Activated B cell treated with CpG ODN at 0.5 μM for 24 hours (primary cell): ENCODE measurements around the gene TRMT1L. TPM values are rescaled to one million over a fixed set of nuclear protein-coding genes. Genes with fewer than 3 reads are reported as not detected.

Source experiments
- ATAC-seq: fragments of 200-7000 bp; cut with Tn5 transposase; one replicate; pipeline ENCODE4 v1.10.0; 2021; ENCODE audit warnings: low read depth, mild to moderate bottlenecking, moderate library complexity
- CTCF ChIA-PET: fragments of 350-600 bp; sonication (Branson Sonifier 250); formaldehyde crosslinking; loops from one replicate; lab custom pipeline; 2021; ENCODE audit warnings: antibody characterized with exemption; lab: Charles Lee
- POLR2A ChIA-PET: fragments of 350-600 bp; sonication (Branson Sonifier 250); formaldehyde crosslinking; loops from one replicate; lab custom pipeline; 2021; ENCODE audit warnings: antibody characterized with exemption; lab: Charles Lee
- DNase-seq: peaks from one replicate; pipeline ENCODE4 v3.0.0; 2022
- H3K27ac Mint-ChIP-seq: one replicate; pipeline ENCODE4 v1.8.0; 2020; ENCODE audit warnings: mixed read lengths
- H3K27me3 Mint-ChIP-seq: one replicate; pipeline ENCODE4 v1.8.0; 2021; ENCODE audit warnings: mixed read lengths
- H3K36me3 Mint-ChIP-seq: one replicate; pipeline ENCODE4 v1.8.0; 2021; ENCODE audit warnings: low read depth, mixed read lengths
- H3K4me1 Mint-ChIP-seq: one replicate; pipeline ENCODE4 v1.8.0; 2021; ENCODE audit warnings: mixed read lengths
- H3K4me3 Mint-ChIP-seq: one replicate; pipeline ENCODE4 v1.8.0; 2020; ENCODE audit warnings: mild to moderate bottlenecking, mixed read lengths
- H3K9me3 Mint-ChIP-seq: one replicate; pipeline ENCODE4 v1.8.0; 2020; ENCODE audit warnings: mixed read lengths
- intact Hi-C: fragments of 100-400 bp; cut with micrococcal nuclease; formaldehyde crosslinking; loops from one replicate; pipeline ENCODE4 v1.15.1; 2024
- total RNA-seq: library from RNA; stranded (reverse); gene quantifications from 2 replicates; pipeline ENCODE4 v1.2.3, GENCODE V29; 2022
- TF ChIP-seq, protein P1 (sequence below): fragments of 200-600 bp; IDR thresholded peaks from one replicate; pipeline ENCODE4 v1.8.0; 2022; ENCODE audit warnings: antibody characterized with exemption, mild to moderate bottlenecking

Gene TRMT1L
- total RNA-seq, 1 donor from 2014 or later: 20.0 TPM

DNA sequence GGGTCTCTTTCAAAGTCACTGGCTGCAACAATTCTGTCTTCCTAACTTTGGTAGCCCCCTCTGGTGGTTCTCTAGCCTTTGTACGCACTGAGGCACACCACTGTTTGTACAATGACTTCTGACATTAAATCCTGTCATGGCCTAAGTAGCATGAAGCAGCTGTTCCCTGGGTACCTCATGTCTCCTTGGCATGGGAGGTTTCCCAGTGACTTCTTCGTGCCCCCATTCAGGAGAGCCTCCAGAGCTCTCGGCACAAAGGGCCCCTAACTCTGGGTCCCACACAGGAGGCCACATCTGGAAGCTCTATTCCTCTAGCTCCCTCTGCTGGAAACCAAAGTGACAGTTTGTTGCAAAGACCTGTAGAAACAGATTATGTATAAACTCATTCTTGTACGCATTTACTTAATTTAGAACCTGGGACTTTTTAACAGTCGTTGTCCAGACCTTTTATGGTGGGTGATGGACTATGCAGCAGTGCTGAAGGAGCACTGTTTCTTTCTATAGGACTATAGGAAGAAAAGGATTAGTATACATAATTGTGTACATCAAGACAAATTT is 13.6 kb upstream of the TRMT1L start:
- Mint-ChIP-seq H3K4me3 (peak overlapping the region; percentile 19), H3K9me3 (no peaks in the 10 kb centered on the region)
- intact Hi-C loops: loop anchor here (1.0 kb wide), 5 partner anchors 13 to 525 kb away; partner anchors contain the start of genes RNF2 and SWT1

DNA sequence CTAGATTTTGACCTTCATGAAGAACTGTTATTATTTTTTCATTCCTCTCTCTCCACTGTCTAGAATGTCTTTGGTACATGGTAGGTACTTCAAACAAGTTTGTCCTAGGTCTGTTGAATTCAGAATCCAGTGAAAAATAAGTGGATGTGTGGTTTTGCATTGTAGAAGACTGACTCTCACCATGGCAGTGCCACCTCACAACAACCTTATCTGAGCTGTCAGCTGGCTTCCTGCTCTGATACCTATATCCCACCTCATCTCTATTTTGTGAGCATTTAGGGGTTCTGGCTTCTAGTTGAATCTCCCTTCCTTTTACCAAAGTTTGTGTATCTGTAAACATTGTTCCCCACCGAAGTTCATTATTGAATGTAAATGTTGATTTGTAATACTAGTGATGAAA is 9.4 kb upstream of the TRMT1L start:
- H3K4me3 Mint-ChIP-seq: no peak overlapping the region
- no peaks in the 10 kb centered on the region for H3K9me3 Mint-ChIP-seq
- intact Hi-C loops: no loop called here
- H3K4me1 Mint-ChIP-seq: peaks cover 8% of the 10 kb centered on the region
- no peaks in the 10 kb centered on the region for H3K27me3 Mint-ChIP-seq
- H3K36me3 Mint-ChIP-seq: peaks cover 59% of the 10 kb centered on the region
- POLR2A ChIA-PET: no interaction called here
- DNase-seq: no peak
- TF ChIP-seq, protein P1, sequence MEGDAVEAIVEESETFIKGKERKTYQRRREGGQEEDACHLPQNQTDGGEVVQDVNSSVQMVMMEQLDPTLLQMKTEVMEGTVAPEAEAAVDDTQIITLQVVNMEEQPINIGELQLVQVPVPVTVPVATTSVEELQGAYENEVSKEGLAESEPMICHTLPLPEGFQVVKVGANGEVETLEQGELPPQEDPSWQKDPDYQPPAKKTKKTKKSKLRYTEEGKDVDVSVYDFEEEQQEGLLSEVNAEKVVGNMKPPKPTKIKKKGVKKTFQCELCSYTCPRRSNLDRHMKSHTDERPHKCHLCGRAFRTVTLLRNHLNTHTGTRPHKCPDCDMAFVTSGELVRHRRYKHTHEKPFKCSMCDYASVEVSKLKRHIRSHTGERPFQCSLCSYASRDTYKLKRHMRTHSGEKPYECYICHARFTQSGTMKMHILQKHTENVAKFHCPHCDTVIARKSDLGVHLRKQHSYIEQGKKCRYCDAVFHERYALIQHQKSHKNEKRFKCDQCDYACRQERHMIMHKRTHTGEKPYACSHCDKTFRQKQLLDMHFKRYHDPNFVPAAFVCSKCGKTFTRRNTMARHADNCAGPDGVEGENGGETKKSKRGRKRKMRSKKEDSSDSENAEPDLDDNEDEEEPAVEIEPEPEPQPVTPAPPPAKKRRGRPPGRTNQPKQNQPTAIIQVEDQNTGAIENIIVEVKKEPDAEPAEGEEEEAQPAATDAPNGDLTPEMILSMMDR: no peak
- H3K27ac Mint-ChIP-seq: no peak overlapping the region
- CTCF ChIA-PET: no interaction called here
- no peak for ATAC-seq

More for the DNA sequence above, 13.6 kb upstream of the TRMT1L start:
- Mint-ChIP-seq H3K27ac (no peak overlapping the region), H3K27me3 (no peaks in the 10 kb centered on the region), H3K4me1 (peaks cover 8% of the 10 kb centered on the region), H3K36me3 (peaks cover 35% of the 10 kb centered on the region)
- ChIA-PET CTCF (interaction anchor here (0.6 to 2.8 kb wide), 28 partner anchors 9 to 526 kb away, joined by 3 to 42 read pairs (median 4); partner anchors contain the start of genes RNF2, SWT1 and TRMT1L), POLR2A (interaction anchor here (0.5 to 1.8 kb wide), 4 partner anchors 14 to 271 kb away, joined by 3 to 12 read pairs (median 4); partner anchors contain the start of genes RNF2, SWT1 and TRMT1L)
- peak; percentile 83 for ATAC-seq
- DNase-seq: peak; percentile 30
- TF ChIP-seq, protein P1: peak; percentile 82

DNA sequence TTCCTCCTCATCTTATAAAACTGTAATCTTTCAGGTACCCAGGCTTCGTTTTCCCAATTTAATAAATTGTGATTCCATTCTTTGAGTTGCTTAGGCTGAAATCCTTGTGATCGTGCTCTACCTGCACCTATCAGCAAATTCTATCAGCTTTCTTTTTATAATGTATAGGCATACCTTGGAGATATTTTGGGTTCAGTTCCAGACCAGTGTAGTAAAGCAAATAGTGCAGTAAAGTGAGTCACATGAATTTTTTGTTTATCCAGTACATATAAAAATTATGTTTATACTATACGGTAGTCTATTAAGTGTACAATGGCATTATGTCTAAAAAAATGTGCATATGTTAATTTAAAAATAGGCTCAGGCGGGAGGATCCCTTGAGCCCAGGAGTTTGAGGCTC is 5.7 kb upstream of the TRMT1L start:
- peaks cover 49% of the 10 kb centered on the region for H3K36me3 Mint-ChIP-seq
- H3K4me3 Mint-ChIP-seq: no peak overlapping the region
- H3K27ac Mint-ChIP-seq: no peak overlapping the region
- peaks cover 13% of the 10 kb centered on the region for H3K4me1 Mint-ChIP-seq
- TF ChIP-seq, protein P1: no peak
- H3K9me3 Mint-ChIP-seq: no peaks in the 10 kb centered on the region
- DNase-seq (no peak), ATAC-seq (no peak)
- H3K27me3 Mint-ChIP-seq: no peaks in the 10 kb centered on the region
- CTCF ChIA-PET: no interaction called here
- POLR2A ChIA-PET: no interaction called here
- intact Hi-C loops: no loop called here

DNA sequence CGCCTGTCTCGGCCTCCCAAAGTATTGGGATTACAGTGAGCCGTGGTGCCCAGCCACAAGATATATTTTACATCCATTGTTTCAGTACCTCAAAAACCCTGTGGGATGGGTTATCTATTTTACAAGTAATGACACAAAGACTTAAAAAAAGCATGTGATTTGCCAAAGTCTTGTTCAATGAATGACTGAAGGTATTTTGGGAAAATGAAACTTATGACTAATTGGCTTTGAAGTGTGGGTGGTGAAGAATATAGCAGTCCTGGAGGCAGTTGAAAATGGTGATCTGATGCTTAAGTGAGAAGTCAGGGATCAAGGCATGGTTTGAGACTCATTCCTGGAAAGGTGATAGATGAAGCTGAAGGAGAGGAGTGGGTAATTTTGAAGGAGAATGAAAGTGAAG is 3.2 kb upstream of the TRMT1L start:
- Mint-ChIP-seq H3K27ac (no peak overlapping the region), H3K27me3 (no peaks in the 10 kb centered on the region), H3K4me3 (no peak overlapping the region), H3K4me1 (peaks cover 25% of the 10 kb centered on the region), H3K36me3 (peaks cover 46% of the 10 kb centered on the region), H3K9me3 (no peaks in the 10 kb centered on the region)
- ATAC-seq (no peak), DNase-seq (no peak)
- ChIA-PET POLR2A (interaction anchor here (0.6 kb wide), 1 partner anchor 243 kb away, joined by 4 read pairs; no protein-coding TSS in a partner anchor), CTCF (interaction anchor here (5.4 kb wide), 1 partner anchor 10 kb away, joined by 42 read pairs; no protein-coding TSS in a partner anchor)
- TF ChIP-seq, protein P1: no peak
- intact Hi-C loops: loop anchor here (5.0 to 10.0 kb wide), 2 partner anchors 245 to 1108 kb away; partner anchors contain the start of gene TSEN15

DNA sequence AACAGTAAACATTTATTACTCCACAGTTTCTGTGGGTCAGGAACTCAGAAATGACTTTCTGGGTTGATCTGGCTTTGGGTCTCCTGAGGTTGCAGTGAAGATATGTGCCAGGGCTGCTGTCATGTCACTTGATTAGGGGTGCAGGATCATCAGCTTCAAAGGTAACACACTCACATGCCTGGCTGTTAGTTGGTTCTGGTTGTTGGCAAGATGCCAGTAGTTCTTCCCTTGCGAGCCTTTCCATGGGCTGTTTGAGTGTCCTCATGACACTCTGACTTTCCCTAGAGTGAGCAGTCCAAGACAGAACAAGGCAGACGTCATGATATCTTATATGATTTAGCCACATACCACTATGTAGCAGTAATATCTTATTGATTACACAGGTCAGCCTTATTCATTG is 2.0 kb upstream of the TRMT1L start:
- Mint-ChIP-seq H3K9me3 (no peaks in the 10 kb centered on the region), H3K4me1 (peaks cover 34% of the 10 kb centered on the region), H3K4me3 (peak overlapping the region; percentile 24), H3K36me3 (peaks cover 34% of the 10 kb centered on the region), H3K27ac (no peak overlapping the region), H3K27me3 (no peaks in the 10 kb centered on the region)
- no peak for ATAC-seq
- ChIA-PET CTCF (interaction anchor here (0.6 to 5.4 kb wide), 3 partner anchors 11 to 522 kb away, joined by 3 to 42 read pairs (median 6); no protein-coding TSS in a partner anchor), POLR2A (interaction anchor here (3.6 kb wide), 1 partner anchor 158 kb away, joined by 37 read pairs; the partner anchor contains the start of gene IVNS1ABP)
- no peak for DNase-seq
- intact Hi-C loops: loop anchor here (5.0 to 10.0 kb wide), 2 partner anchors 246 to 1106 kb away; partner anchors contain the start of gene TSEN15
- TF ChIP-seq, protein P1: no peak
